Neural cell (in vitro differentiated cells): ENCODE measurements around the gene DEUP1.
A peak's percentile ranks its signal among the peaks of the same experiment; 100 is the strongest.

Experiments used
- CTCF ChIP-seq: fragments of 450-650 bp; IDR thresholded peaks from 2 replicates; pipeline ENCODE4 v1.5.1; 2014; ENCODE audit warnings: antibody characterized with exemption, mild to moderate bottlenecking, moderate library complexity; ENCODE audit not compliant: poor library complexity, severe bottlenecking
- EZH2 ChIP-seq: fragments of 200-600, 300-800 bp; shearing (Covaris generic), sonication (generic); IDR thresholded peaks from 2 replicates; pipeline ENCODE4 v1.6.1; 2014; ENCODE audit warnings: antibody characterized with exemption, low read length, borderline replicate concordance, mild to moderate bottlenecking; ENCODE audit not compliant: insufficient read depth, poor library complexity, severe bottlenecking
- POLR2AphosphoS5 ChIP-seq: IDR thresholded peaks from 2 replicates; pipeline ENCODE4 v1.6.1; 2012

DNA sequence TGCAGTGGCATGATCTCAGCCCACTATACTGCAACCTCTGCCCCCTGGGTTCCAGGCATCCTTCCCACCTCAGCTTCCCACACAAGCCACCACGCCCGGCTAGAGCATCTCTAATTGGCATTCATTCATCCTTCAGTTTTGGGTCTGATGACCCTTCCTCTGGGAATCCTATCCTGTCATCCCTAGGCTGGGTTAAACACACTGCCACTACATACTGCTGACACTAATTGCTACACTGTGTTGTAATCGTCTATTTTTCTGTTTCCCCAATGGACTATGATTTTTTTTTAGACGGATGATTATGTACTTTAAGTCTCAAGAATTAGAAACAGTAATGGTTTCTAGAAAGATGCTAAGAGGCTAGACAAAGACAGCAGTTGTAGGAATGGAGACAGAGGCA, 62.8 kb downstream of the DEUP1 start:
- no peak for TF ChIP-seq CTCF
- TF ChIP-seq EZH2 = no peak
- TF ChIP-seq POLR2AphosphoS5 = peak; percentile 77
